ENCODE data around the gene LPP.

DNA sequence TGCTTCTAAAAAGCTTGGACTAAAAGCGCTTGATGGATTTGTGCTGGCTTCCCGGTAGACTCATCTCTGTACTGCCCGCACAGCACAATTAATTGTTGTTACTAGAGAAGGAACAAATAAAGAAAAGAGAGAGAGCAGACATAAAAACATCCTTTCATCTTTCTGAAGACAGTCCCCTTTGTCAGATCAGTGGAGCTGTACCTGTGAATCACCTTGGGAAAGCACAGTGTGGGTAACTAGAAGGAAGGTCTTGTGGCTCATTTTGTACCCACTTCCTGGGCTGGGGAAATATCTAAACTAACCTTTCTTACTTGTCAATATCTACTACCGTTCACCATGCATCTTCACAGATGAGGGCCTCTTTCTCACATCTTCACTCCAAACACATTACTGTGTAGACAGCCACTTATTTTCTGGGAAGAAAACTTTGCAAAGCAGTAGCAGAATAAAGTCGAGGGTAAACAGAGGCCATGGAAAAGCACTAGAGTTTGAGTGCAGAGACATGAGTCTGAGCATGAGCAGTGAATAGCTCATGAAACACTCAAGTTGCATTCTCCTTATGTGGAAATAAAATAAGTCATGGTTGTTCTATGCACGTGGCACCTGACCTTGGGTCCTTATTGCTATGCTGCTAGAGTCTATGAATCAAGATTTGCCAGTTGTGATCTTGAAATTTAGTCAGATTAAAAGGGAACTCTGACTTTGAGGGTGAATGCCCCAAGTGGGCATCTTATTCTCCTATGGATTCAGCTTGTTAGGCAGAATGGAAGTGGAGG is 169.3 kb downstream of the LPP start:
- TF ChIP-seq, protein P1, sequence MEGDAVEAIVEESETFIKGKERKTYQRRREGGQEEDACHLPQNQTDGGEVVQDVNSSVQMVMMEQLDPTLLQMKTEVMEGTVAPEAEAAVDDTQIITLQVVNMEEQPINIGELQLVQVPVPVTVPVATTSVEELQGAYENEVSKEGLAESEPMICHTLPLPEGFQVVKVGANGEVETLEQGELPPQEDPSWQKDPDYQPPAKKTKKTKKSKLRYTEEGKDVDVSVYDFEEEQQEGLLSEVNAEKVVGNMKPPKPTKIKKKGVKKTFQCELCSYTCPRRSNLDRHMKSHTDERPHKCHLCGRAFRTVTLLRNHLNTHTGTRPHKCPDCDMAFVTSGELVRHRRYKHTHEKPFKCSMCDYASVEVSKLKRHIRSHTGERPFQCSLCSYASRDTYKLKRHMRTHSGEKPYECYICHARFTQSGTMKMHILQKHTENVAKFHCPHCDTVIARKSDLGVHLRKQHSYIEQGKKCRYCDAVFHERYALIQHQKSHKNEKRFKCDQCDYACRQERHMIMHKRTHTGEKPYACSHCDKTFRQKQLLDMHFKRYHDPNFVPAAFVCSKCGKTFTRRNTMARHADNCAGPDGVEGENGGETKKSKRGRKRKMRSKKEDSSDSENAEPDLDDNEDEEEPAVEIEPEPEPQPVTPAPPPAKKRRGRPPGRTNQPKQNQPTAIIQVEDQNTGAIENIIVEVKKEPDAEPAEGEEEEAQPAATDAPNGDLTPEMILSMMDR (IDR thresholded peaks at IDR 0.05 in 4 of 5, conservative IDR thresholded peaks at IDR 0.05 in 1 of 5), result no peak
- no peak for TF ChIP-seq POLR2A (IDR thresholded peaks at IDR 0.05)

Measured in gastrocnemius medialis (tissue), 4 donors.